GM12874 (cell line): ENCODE measurements around the gene GPRC5A.

Experiments used
- TF ChIP-seq, protein P1 (sequence below): IDR thresholded peaks from 2 replicates; pipeline ENCODE4 v1.5.1; 2011; ENCODE audit warnings: low read depth, mild to moderate bottlenecking, control low read depth, low read length, moderate library complexity; ENCODE audit not compliant: insufficient read depth

Gene GPRC5A

GRCh38 chr12:12908711-12909110 is 17.3 kb downstream of the GPRC5A start:
- TF ChIP-seq, protein P1, sequence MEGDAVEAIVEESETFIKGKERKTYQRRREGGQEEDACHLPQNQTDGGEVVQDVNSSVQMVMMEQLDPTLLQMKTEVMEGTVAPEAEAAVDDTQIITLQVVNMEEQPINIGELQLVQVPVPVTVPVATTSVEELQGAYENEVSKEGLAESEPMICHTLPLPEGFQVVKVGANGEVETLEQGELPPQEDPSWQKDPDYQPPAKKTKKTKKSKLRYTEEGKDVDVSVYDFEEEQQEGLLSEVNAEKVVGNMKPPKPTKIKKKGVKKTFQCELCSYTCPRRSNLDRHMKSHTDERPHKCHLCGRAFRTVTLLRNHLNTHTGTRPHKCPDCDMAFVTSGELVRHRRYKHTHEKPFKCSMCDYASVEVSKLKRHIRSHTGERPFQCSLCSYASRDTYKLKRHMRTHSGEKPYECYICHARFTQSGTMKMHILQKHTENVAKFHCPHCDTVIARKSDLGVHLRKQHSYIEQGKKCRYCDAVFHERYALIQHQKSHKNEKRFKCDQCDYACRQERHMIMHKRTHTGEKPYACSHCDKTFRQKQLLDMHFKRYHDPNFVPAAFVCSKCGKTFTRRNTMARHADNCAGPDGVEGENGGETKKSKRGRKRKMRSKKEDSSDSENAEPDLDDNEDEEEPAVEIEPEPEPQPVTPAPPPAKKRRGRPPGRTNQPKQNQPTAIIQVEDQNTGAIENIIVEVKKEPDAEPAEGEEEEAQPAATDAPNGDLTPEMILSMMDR = no peak

DNA sequence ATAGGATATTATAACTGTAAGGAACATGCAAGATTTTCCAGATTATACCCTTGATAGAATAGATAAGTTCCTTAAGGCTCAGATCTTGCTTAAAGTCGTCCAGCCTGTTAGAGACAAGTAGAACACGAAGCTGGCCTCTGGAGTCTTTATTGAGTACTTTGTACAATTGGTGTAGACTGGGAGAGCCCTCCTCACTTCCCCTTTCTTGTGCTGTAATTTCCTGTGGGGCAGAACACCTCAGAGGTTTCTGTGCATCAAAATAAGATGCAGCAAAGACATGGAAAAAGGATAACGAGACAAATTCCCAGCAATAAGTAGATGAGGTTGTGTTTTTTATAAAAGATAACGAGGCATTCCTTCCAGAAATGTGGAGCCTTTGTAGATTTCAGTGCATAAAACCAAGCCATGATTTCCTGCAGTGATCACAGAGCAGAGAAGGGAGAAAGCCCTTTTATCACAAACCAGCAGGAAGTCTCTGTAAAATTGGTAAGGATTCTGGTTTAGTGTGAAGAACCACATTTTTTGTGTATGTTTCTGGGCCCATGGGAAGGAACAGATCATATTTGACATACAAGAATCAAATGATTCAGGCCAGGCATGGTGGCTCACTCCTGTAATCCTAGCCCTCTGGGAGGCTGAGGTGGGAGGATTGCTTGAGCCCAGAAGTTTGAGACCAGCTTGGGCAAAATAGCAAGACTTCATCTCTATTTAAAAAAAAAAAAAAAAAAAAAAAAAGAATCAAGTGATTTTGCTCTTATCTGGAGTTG is 18.0 kb downstream of the GPRC5A start:
- TF ChIP-seq, protein P1 = no peak

- TF ChIP-seq, protein P1 = no peak
Measured at GRCh38 chr12:12909995-12910420, 18.6 kb downstream of the GPRC5A start.

GRCh38 chr12:12912711-12913110 is 21.3 kb downstream of the GPRC5A start:
- TF ChIP-seq, protein P1 = no peak

DNA sequence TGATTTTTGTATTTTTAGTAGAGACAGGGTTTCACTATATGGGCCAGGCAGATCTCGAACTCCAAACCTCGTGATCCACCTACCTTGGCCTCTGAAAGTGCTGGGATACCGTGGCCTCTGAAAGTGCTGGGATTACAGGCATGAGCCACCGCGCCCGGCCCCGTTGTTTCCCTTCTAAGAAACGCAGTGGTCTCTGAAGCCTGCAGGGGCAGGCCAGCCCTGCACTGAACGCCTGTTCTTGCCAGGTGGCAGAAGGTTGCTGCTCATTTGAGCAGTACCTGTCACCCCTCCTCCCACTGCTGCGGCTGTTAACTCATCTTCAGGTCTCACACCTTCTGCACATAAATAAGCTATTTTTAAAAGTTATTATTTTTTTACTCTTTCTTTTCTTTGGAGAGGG is 24.3 kb downstream of the GPRC5A start:
- TF ChIP-seq, protein P1 = no peak

GRCh38 chr12:12916135-12916944 is 25.0 kb downstream of the GPRC5A start:
- TF ChIP-seq, protein P1 = peak; percentile 96

DNA sequence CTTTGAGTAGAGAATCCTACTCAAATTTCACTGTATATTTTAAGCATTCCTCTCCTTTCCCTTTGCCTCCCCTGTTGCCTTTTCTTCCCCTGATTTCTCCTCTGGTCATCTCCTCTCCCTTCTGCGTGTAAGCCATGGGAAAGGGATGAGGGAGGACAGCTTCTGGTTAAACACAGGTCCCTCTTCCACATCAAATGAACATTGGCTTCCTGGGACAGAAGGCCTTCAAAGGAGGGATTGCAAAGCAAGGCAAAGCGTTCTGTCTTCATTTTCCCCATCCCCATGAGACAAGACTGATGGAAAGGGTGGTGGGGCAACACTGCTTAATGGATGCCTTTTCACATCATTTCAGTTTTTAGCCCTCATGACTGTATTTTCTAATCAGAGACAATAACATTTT is 26.2 kb downstream of the GPRC5A start:
- TF ChIP-seq, protein P1 = no peak
